ENCODE data around the gene FCRLB.

DNA sequence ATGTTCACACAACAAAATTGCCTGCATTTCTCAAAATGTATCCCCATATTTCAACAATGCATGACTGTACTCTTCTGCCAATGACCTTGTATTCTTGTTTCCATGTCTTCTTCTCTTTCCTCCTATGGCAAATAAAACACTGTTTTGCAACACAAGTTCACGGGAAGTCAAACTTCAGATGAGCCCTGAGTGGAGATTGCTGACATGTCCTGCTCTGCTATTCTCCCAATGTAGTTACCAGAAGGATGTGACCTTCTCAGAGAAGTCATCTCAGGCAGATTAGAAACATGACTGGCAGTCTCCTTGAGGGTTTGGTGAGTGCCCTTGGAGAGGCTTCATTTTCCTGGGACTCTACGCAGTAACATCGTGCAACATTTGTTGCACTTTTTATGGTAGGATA, 42.8 kb upstream of the FCRLB start:
- TF ChIP-seq JUNB (IDR thresholded peaks at IDR 0.05) = no peak
- TF ChIP-seq, protein P1, sequence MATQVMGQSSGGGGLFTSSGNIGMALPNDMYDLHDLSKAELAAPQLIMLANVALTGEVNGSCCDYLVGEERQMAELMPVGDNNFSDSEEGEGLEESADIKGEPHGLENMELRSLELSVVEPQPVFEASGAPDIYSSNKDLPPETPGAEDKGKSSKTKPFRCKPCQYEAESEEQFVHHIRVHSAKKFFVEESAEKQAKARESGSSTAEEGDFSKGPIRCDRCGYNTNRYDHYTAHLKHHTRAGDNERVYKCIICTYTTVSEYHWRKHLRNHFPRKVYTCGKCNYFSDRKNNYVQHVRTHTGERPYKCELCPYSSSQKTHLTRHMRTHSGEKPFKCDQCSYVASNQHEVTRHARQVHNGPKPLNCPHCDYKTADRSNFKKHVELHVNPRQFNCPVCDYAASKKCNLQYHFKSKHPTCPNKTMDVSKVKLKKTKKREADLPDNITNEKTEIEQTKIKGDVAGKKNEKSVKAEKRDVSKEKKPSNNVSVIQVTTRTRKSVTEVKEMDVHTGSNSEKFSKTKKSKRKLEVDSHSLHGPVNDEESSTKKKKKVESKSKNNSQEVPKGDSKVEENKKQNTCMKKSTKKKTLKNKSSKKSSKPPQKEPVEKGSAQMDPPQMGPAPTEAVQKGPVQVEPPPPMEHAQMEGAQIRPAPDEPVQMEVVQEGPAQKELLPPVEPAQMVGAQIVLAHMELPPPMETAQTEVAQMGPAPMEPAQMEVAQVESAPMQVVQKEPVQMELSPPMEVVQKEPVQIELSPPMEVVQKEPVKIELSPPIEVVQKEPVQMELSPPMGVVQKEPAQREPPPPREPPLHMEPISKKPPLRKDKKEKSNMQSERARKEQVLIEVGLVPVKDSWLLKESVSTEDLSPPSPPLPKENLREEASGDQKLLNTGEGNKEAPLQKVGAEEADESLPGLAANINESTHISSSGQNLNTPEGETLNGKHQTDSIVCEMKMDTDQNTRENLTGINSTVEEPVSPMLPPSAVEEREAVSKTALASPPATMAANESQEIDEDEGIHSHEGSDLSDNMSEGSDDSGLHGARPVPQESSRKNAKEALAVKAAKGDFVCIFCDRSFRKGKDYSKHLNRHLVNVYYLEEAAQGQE (IDR thresholded peaks at IDR 0.05) = no peak
- TF ChIP-seq, protein P2, sequence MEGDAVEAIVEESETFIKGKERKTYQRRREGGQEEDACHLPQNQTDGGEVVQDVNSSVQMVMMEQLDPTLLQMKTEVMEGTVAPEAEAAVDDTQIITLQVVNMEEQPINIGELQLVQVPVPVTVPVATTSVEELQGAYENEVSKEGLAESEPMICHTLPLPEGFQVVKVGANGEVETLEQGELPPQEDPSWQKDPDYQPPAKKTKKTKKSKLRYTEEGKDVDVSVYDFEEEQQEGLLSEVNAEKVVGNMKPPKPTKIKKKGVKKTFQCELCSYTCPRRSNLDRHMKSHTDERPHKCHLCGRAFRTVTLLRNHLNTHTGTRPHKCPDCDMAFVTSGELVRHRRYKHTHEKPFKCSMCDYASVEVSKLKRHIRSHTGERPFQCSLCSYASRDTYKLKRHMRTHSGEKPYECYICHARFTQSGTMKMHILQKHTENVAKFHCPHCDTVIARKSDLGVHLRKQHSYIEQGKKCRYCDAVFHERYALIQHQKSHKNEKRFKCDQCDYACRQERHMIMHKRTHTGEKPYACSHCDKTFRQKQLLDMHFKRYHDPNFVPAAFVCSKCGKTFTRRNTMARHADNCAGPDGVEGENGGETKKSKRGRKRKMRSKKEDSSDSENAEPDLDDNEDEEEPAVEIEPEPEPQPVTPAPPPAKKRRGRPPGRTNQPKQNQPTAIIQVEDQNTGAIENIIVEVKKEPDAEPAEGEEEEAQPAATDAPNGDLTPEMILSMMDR (IDR thresholded peaks at IDR 0.05) = no peak
- TF ChIP-seq POLR2A (IDR thresholded peaks at IDR 0.05; ENCODE audit: low read length) = no peak
- TF ChIP-seq HDAC2 (IDR thresholded peaks at IDR 0.05) = no peak
- TF ChIP-seq CEBPB (IDR thresholded peaks at IDR 0.05) = no peak
- no peak for TF ChIP-seq SREBF2 (IDR thresholded peaks at IDR 0.05)
- TF ChIP-seq MYC (IDR thresholded peaks at IDR 0.05; ENCODE audit: borderline replicate concordance, low read length) = no peak
- TF ChIP-seq MAFK (IDR thresholded peaks at IDR 0.05; ENCODE audit: partially characterized antibody) = no peak
- no peak for TF ChIP-seq RARB (CRISPR knock-in tag; IDR thresholded peaks at IDR 0.05)
- no peak for TF ChIP-seq RFX5 (IDR thresholded peaks at IDR 0.05)
- no peak for TF ChIP-seq JUN (IDR thresholded peaks at IDR 0.05)

All from A549 (cell line).